NB4 (cell line): ENCODE results near the gene NMRK1.

Experiments used
- POLR2A ChIP-seq: IDR thresholded peaks from 2 replicates; pipeline ENCODE4 v1.6.1; 2011; ENCODE audit warnings: mild to moderate bottlenecking; ENCODE audit not compliant: insufficient read length; ENCODE audit errors: extremely low read depth
- TF ChIP-seq, protein P1 (sequence below): IDR thresholded peaks from one replicate; pipeline ENCODE4 v1.5.1; 2012; ENCODE audit warnings: low read depth, low read length

DNA sequence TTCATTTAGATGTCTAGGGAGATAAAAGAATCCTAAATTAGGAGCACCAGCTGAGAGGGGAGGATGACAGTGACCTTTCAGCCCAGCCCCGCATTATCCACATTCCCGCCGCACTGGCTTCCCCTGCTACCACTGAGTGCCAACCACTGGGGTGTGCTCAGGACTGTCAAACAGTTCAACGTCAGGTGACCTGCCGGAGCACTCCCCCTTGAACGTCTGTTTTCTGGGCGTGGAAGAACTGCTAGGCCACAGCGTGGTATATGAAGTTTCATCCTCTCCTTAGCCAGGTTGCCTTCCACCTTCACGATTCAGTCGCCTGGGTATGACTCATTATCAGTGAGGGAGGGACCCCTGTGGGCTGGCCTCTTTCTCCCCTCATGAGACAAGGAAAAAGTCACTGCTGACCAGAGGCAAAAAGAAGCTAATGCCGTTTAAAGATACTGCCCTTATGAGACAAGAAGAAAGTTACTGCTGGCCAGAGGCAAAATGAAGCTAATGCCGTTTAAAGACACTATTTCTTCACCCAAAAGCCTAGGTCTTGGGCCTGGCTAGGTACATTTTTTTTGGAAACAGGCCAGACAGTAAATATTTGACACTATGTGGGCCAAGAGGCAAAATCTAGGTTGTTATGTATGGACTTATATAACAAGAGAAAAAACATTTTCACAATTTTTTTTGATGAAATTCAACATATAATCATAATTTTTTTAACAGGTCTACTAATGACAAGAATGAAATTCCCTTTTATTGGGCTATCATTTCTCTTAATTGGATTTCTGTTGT is 4.6 kb downstream of the NMRK1 start:
- TF ChIP-seq, protein P1, sequence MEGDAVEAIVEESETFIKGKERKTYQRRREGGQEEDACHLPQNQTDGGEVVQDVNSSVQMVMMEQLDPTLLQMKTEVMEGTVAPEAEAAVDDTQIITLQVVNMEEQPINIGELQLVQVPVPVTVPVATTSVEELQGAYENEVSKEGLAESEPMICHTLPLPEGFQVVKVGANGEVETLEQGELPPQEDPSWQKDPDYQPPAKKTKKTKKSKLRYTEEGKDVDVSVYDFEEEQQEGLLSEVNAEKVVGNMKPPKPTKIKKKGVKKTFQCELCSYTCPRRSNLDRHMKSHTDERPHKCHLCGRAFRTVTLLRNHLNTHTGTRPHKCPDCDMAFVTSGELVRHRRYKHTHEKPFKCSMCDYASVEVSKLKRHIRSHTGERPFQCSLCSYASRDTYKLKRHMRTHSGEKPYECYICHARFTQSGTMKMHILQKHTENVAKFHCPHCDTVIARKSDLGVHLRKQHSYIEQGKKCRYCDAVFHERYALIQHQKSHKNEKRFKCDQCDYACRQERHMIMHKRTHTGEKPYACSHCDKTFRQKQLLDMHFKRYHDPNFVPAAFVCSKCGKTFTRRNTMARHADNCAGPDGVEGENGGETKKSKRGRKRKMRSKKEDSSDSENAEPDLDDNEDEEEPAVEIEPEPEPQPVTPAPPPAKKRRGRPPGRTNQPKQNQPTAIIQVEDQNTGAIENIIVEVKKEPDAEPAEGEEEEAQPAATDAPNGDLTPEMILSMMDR: no peak
- TF ChIP-seq POLR2A: no peak
